Spleen (tissue), 11 donors: ENCODE data around the gene CLIC2. TPM values are rescaled to one million over a fixed set of nuclear protein-coding genes. Genes with fewer than 3 reads are reported as not detected.
A peak's percentile ranks its signal among the peaks of the same experiment; 100 is the strongest.

Source experiments
- DNase-seq: peaks from one replicate; pipeline ENCODE4 v3.0.0-alpha.2; 2020
- H3K27ac ChIP-seq, 8 donors: fragments of 200-600 bp; sonication (generic) in 7 of 8; 1 replicate in 4 of 8; 2 replicates in 4 of 8; pipeline versions ENCODE4 v1.5.0 to v1.8.0; 2016 to 2021; ENCODE audit warnings: inconsistent platforms in 4 of 8, mild to moderate bottlenecking in 4 of 8, moderate library complexity in 1 of 8
- H3K27me3 ChIP-seq, 7 donors: fragments of 200-600 bp; sonication (generic) in 6 of 7; replicated peaks in 1 of 7; 1 replicate in 4 of 7; 2 replicates in 3 of 7; pipeline versions ENCODE4 v1.5.0 to v1.8.0; 2016 to 2021; ENCODE audit warnings: inconsistent platforms in 3 of 7, mild to moderate bottlenecking in 1 of 7
- H3K36me3 ChIP-seq, 6 donors: fragments of 200-600 bp; sonication (generic) in 5 of 6; 1 replicate in 4 of 6; 2 replicates in 2 of 6; pipeline versions ENCODE4 v1.5.0 to v1.8.0; 2016 to 2021; ENCODE audit warnings: inconsistent platforms in 2 of 6
- H3K4me1 ChIP-seq, 6 donors: fragments of 200-600 bp; sonication (generic) in 5 of 6; 1 replicate in 3 of 6; 2 replicates in 3 of 6; pipeline versions ENCODE4 v1.5.0 to v1.8.0; 2016 to 2021; ENCODE audit warnings: inconsistent platforms in 3 of 6
- H3K4me3 ChIP-seq, 8 donors: fragments of 200-600 bp; sonication (generic) in 7 of 8; 1 replicate in 4 of 8; 2 replicates in 4 of 8; pipeline versions ENCODE4 v1.5.0 to v1.8.0; 2016 to 2021; ENCODE audit warnings: inconsistent platforms in 4 of 8, mild to moderate bottlenecking in 4 of 8, moderate library complexity in 2 of 8
- H3K9me3 ChIP-seq, 8 donors: fragments of 200-600 bp; sonication (generic) in 7 of 8; 1 replicate in 4 of 8; 2 replicates in 4 of 8; pipeline versions ENCODE4 v1.5.0 to v1.8.0; 2016 to 2021; ENCODE audit warnings: inconsistent platforms in 4 of 8
- POLR2A ChIP-seq, 3 donors: fragments of 450-650 bp; IDR thresholded peaks; one replicate each; pipeline ENCODE4 v1.5.1; 2017; ENCODE audit warnings: antibody characterized with exemption in 3 of 3, mild to moderate bottlenecking in 1 of 3
- POLR2AphosphoS5 ChIP-seq, 3 donors: sonication (generic); formaldehyde crosslinking; IDR thresholded peaks; one replicate each; pipeline ENCODE4 v1.5.1; 2017; ENCODE audit warnings: antibody characterized with exemption in 3 of 3
- WGBS, 5 donors: extraction: QIAGEN DNeasy Blood & Tissue Kit in 3 of 5; methylation state at CpG; one replicate each; pipeline versions ENCODE4 v1.1.5 to v1.1.7; 2013 to 2018; 5-methylcytosine and 5-hydroxymethylcytosine counted together
- intact Hi-C: fragments of 100-400 bp; cut with DNase I; formaldehyde crosslinking; loops from one replicate; pipeline ENCODE4 v1.15.0; 2023; ENCODE audit warnings: low total_unique reads
- polyA plus RNA-seq, 3 donors: library from polyadenylated mRNA; stranded (reverse); fragments of 200-250 nt; gene quantifications; one replicate each; pipeline ENCODE4 v1.2.1, GENCODE V29; 2013
- total RNA-seq, 7 donors: library from RNA; depleted of rRNA in 3 of 7; stranded (reverse); fragments of >200 nt in 3 of 7; fragmentation: NEBNext Ultra II Directional in 4 of 7; extraction: Animal tissue kit (Norgen Biotek cat#: 25700) in 4 of 7; gene quantifications; one replicate each; pipeline versions ENCODE4 v1.1.0 to v1.2.1, GENCODE V29; 2016 to 2021
- TF ChIP-seq, protein P1 (sequence below), 11 experiments: fragments of 200-600 bp in 7 of 11; fragments of 450-650 bp in 4 of 11; sonication (generic) in 4 of 11; IDR thresholded peaks in 8 of 11; conservative IDR thresholded peaks in 3 of 11; 1 replicate in 7 of 11; 2 replicates in 4 of 11; pipeline versions ENCODE4 v1.4.0 to v1.8.0; 2016 to 2021; ENCODE audit warnings: antibody characterized with exemption in 11 of 11, inconsistent platforms in 4 of 11, mild to moderate bottlenecking in 1 of 11
- donor health status: healthy with polysubstance abuse.
- donor health status: DM: no; HTN: no; CAD: no; lungs with moderate emphysema.
- donor health status: DM: no; HTN: no; CAD: no.
- donor health status: Bipolar disorder and iron deficiency.
- donor health status: healthy.
- donor health status: DM: no; HTN: no; CAD: no.
- donor health status: DM: yes; HTN: yes; CAD: no.

Gene CLIC2
- total and polyA plus RNA-seq, 10 donors: 18.3 to 106 (median 58.1) TPM

DNA sequence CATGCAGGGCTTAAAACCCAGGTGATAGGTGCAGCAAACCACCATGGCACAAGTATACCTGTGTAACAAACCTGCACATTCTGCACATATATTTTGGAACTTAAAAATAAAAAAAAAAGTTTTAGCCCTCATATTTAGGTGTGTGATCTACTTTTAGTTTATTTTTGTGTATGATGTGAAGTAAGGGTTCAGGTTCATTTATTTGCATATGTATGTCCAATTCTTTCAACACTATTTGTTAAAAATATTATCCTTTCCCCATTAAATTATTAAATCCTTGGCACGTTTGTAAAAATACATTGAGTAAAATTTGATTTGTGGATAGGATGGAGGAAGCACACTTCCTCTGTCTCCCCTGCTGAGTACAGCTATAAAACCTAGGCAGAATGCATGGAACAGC is 83.0 kb downstream of the CLIC2 start:
- DNase-seq: no peak
- H3K27me3 ChIP-seq: no peaks in the 10 kb centered on the region
- no peaks in the 10 kb centered on the region for H3K4me1 ChIP-seq
- no peak overlapping the region for H3K4me3 ChIP-seq
- TF ChIP-seq POLR2A (IDR thresholded peaks at IDR 0.05): no peak
- TF ChIP-seq, protein P1, sequence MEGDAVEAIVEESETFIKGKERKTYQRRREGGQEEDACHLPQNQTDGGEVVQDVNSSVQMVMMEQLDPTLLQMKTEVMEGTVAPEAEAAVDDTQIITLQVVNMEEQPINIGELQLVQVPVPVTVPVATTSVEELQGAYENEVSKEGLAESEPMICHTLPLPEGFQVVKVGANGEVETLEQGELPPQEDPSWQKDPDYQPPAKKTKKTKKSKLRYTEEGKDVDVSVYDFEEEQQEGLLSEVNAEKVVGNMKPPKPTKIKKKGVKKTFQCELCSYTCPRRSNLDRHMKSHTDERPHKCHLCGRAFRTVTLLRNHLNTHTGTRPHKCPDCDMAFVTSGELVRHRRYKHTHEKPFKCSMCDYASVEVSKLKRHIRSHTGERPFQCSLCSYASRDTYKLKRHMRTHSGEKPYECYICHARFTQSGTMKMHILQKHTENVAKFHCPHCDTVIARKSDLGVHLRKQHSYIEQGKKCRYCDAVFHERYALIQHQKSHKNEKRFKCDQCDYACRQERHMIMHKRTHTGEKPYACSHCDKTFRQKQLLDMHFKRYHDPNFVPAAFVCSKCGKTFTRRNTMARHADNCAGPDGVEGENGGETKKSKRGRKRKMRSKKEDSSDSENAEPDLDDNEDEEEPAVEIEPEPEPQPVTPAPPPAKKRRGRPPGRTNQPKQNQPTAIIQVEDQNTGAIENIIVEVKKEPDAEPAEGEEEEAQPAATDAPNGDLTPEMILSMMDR (IDR thresholded peaks at IDR 0.05 in 8 of 11, conservative IDR thresholded peaks at IDR 0.05 in 3 of 11): no peak
- TF ChIP-seq POLR2AphosphoS5 (IDR thresholded peaks at IDR 0.05): no peak
- no peak overlapping the region for H3K27ac ChIP-seq
- intact Hi-C loops: no loop called here
- H3K36me3 ChIP-seq: no peaks in the 10 kb centered on the region
- H3K9me3 ChIP-seq: no peaks in the 10 kb centered on the region
- WGBS, 5 donors: 44 to 83% (median 71%) methylated on average over 1 of the region's 1 CpG

DNA sequence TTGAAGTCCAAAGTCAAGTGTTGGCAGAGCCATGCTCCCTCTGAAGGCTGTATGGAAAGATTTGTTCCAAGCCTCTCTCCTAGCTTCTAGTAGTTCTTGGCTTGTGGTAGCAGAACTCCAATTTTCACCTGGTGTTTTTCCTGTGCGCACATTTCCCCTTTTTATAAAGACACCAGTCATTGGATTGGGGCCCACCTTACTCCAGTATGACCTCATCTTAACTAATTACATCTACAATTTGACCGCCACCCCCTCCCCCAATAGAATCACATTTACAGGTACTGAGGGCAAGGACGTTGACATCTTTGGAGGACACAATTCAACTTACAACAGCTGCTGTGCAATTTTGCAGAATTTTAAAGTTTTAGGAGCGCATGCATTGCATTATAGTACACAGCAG is 86.9 kb downstream of the CLIC2 start:
- DNase-seq: no peak
- TF ChIP-seq POLR2AphosphoS5 (IDR thresholded peaks at IDR 0.05) (no peak), POLR2A (IDR thresholded peaks at IDR 0.05) (no peak)
- TF ChIP-seq, protein P1 (IDR thresholded peaks at IDR 0.05 in 8 of 11, conservative IDR thresholded peaks at IDR 0.05 in 3 of 11): no peak
- Histone ChIP-seq H3K4me3 (no peak overlapping the region), H3K36me3 (no peaks in the 10 kb centered on the region), H3K27ac (no peak overlapping the region), H3K9me3 (no peaks in the 10 kb centered on the region), H3K27me3 (no peaks in the 10 kb centered on the region), H3K4me1 (no peaks in the 10 kb centered on the region)
- intact Hi-C loops: no loop called here
- WGBS, 5 donors: 61 to 88% (median 80%) methylated on average over 4 of the region's 4 CpGs

DNA sequence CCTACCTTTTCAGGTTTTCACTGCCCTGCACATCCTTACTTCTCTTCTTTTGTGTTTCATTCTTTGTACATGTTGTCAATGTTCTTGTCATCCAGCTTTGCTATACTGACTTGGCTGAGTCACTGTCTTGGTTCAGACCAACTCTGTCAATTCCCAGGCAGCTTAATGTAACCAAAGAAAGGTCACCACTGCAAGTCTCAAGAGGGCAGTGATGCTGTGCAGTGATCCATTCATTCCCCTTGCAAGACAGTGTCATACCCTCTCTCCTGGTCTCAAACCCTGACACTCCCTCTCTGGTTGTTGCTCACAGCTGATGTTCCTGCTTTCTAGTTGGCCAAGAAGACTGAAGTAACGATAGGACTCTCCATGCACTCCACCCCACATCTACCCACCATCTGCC is 87.7 kb downstream of the CLIC2 start:
- intact Hi-C loops: no loop called here
- Histone ChIP-seq H3K9me3 (no peaks in the 10 kb centered on the region), H3K27me3 (no peaks in the 10 kb centered on the region), H3K36me3 (no peaks in the 10 kb centered on the region), H3K4me1 (no peaks in the 10 kb centered on the region), H3K27ac (no peak overlapping the region), H3K4me3 (no peak overlapping the region)
- TF ChIP-seq, protein P1 (IDR thresholded peaks at IDR 0.05 in 8 of 11, conservative IDR thresholded peaks at IDR 0.05 in 3 of 11): no peak
- DNase-seq: no peak
- WGBS, 5 donors: 81 to 100% (median 89%) methylated on average over 1 of the region's 1 CpG

DNA sequence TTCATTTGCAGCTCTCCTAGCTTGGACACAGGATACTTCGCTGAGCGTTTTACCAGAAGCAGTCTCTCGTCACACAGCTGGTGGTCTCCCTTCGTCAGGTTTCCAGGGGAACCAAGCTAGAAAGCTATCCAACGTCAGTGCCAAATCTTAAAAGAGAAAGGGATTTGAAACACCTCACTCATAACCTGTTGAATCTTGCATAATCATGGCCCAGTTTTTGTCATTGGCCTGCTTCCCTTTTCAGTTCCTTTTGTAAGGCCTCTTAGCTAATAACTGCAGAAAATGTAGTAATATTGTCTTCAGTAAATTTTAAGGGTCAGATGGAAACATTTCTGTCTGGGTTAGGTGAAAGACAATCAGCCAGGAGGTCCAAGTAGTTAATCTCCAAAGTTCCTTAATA is 92.1 kb downstream of the CLIC2 start:
- Histone ChIP-seq H3K27ac (peak overlapping the region in 6 of 8 donors; percentile 37 to 80 (median 67)), H3K4me3 (peak overlapping the region in 1 of 8 donors; percentile 26), H3K27me3 (no peaks in the 10 kb centered on the region), H3K4me1 (no peaks in the 10 kb centered on the region), H3K36me3 (peaks cover 0 to 31% (median 8%) of the 10 kb centered on the region in 6 donors), H3K9me3 (no peaks in the 10 kb centered on the region)
- intact Hi-C loops: no loop called here
- TF ChIP-seq, protein P1 (IDR thresholded peaks at IDR 0.05 in 8 of 11, conservative IDR thresholded peaks at IDR 0.05 in 3 of 11): no peak
- TF ChIP-seq POLR2AphosphoS5 (IDR thresholded peaks at IDR 0.05) (no peak), POLR2A (IDR thresholded peaks at IDR 0.05) (no peak)
- DNase-seq: no peak
- WGBS, 5 donors: 54 to 75% (median 64%) methylated on average over 5 of the region's 5 CpGs
